OCI-LY3 (cell line): ENCODE results near the gene CD83.

ENCODE experiments used
- CTCF ChIP-seq: fragments of 200-600, 300-600 bp; sonication (generic); IDR thresholded peaks from 2 replicates; pipeline ENCODE4 v1.5.1; 2014; ENCODE audit warnings: antibody characterized with exemption, low read length, low read depth
- EZH2phosphoT487 ChIP-seq: fragments of 200-600 bp; shearing (Covaris generic); IDR thresholded peaks from 2 replicates; pipeline ENCODE4 v1.6.1; 2018; ENCODE audit warnings: antibody characterized with exemption, mixed run types, low read depth

GRCh38 chr6:14109411-14109826, 8.2 kb upstream of the CD83 start:
- TF ChIP-seq CTCF, result no peak
- TF ChIP-seq EZH2phosphoT487, result no peak
